Gastroesophageal sphincter (tissue), 4 donors: Measurements from ENCODE around the gene ALDH1A1. TPM values are rescaled to one million over a fixed set of nuclear protein-coding genes. Genes with fewer than 3 reads are reported as not detected.

Experiments
- ATAC-seq: fragments of 150-250 bp; one replicate; pipeline ENCODE4 v1.9.1; 2016; ENCODE audit warnings: mild to moderate bottlenecking, moderate library complexity
- H3K27ac ChIP-seq, 4 donors: fragments of 200-600 bp; sonication (generic) in 3 of 4; 1 replicate in 3 of 4; 2 replicates in 1 of 4; pipeline ENCODE4 v1.5.1; 2016 to 2019
- H3K27me3 ChIP-seq: fragments of 200-600 bp; sonication (generic); one replicate; pipeline ENCODE4 v1.5.1; 2019
- H3K36me3 ChIP-seq, 2 donors: fragments of 200-600 bp; sonication (generic); one replicate each; pipeline ENCODE4 v1.5.1; 2019; ENCODE audit warnings: control low read depth in 1 of 2
- H3K4me1 ChIP-seq, 3 donors: fragments of 200-600 bp; sonication (generic); 1 replicate in 2 of 3; 2 replicates in 1 of 3; pipeline ENCODE4 v1.5.1; 2016 to 2019; ENCODE audit warnings: control low read depth in 2 of 3
- H3K4me3 ChIP-seq, 2 donors: fragments of 200-600 bp; sonication (generic); one replicate each; pipeline ENCODE4 v1.5.1; 2019; ENCODE audit warnings: mild to moderate bottlenecking in 1 of 2, moderate library complexity in 1 of 2
- H3K9me3 ChIP-seq, 3 donors: fragments of 200-600 bp; sonication (generic); one replicate each; pipeline ENCODE4 v1.5.1; 2017 to 2019; ENCODE audit warnings: control low read depth in 2 of 3
- CTCF ChIP-seq, 4 experiments: fragments of 200-600 bp in 2 of 4; fragments of 450-650 bp in 2 of 4; sonication (generic) in 1 of 4; IDR thresholded peaks; one replicate each; pipeline ENCODE4 v1.5.1; 2017 to 2019; ENCODE audit warnings: antibody characterized with exemption in 4 of 4, mild to moderate bottlenecking in 2 of 4, moderate library complexity in 2 of 4
- EP300 ChIP-seq: sonication (generic); formaldehyde crosslinking; IDR thresholded peaks from one replicate; pipeline ENCODE4 v1.6.1; 2017; ENCODE audit warnings: antibody characterized with exemption, mild to moderate bottlenecking
- POLR2A ChIP-seq, 2 donors: fragments of 450-650 bp; IDR thresholded peaks; one replicate each; pipeline ENCODE4 v1.6.1; 2017; ENCODE audit warnings: antibody characterized with exemption in 2 of 2, mild to moderate bottlenecking in 2 of 2, moderate library complexity in 1 of 2
- POLR2AphosphoS5 ChIP-seq: sonication (generic); formaldehyde crosslinking; IDR thresholded peaks from one replicate; pipeline ENCODE4 v1.6.1; 2017; ENCODE audit warnings: antibody characterized with exemption
- WGBS, 2 donors: methylation state at CpG; one replicate each; pipeline ENCODE4 v1.1.5; 2018; ENCODE audit warnings: low coverage in 1 of 2; 5-methylcytosine and 5-hydroxymethylcytosine counted together
- total RNA-seq, 4 donors: library from RNA; depleted of rRNA; stranded (reverse); fragments of >200 nt; gene quantifications; one replicate each; pipeline ENCODE4 v1.1.0, GENCODE V29; 2016

ALDH1A1 gene
- total RNA-seq, 4 donors from 2014 or later, result 49.2 to 118 (median 83.9) TPM

GRCh38 chr9:72921888-72922654 lies 30.8 kb downstream of the ALDH1A1 start:
- WGBS, 2 donors, result 88 to 96% methylated on average over 4 to 5 of the region's 5 CpGs

GRCh38 chr9:72919246-72919945 lies 33.5 kb downstream of the ALDH1A1 start:
- H3K9me3 ChIP-seq, result no peaks in the 10 kb centered on the region
- no peaks in the 10 kb centered on the region for H3K27me3 ChIP-seq
- no peaks in the 10 kb centered on the region for H3K4me1 ChIP-seq
- H3K4me3 ChIP-seq, result no peak overlapping the region
- H3K27ac ChIP-seq, result no peak overlapping the region
- 92 to 96% methylated on average over 4 of the region's 4 CpGs for WGBS, 2 donors
- H3K36me3 ChIP-seq, result peaks cover 0 to 20% of the 10 kb centered on the region in 2 donors
- TF ChIP-seq POLR2AphosphoS5 (no peak), POLR2A (IDR thresholded peaks at IDR 0.05) (no peak), EP300 (no peak), CTCF (IDR thresholded peaks at IDR 0.05) (no peak)
- ATAC-seq, result no peak

More at GRCh38 chr9:72921888-72922654, 30.8 kb downstream of the ALDH1A1 start:
- no peak overlapping the region for H3K27ac ChIP-seq
- no peaks in the 10 kb centered on the region for H3K27me3 ChIP-seq
- peaks cover 0 to 9% (median 0%) of the 10 kb centered on the region in 3 donors for H3K4me1 ChIP-seq
- no peaks in the 10 kb centered on the region for H3K9me3 ChIP-seq
- TF ChIP-seq CTCF (IDR thresholded peaks at IDR 0.05), result no peak
- TF ChIP-seq POLR2AphosphoS5, result no peak
- TF ChIP-seq EP300, result no peak
- TF ChIP-seq POLR2A (IDR thresholded peaks at IDR 0.05), result no peak
- no peak overlapping the region for H3K4me3 ChIP-seq
- H3K36me3 ChIP-seq, result peaks cover 0 to 6% of the 10 kb centered on the region in 2 donors
- ATAC-seq, result no peak

GRCh38 chr9:72917892-72918509 lies 34.9 kb downstream of the ALDH1A1 start:
- TF ChIP-seq POLR2AphosphoS5 (no peak), POLR2A (IDR thresholded peaks at IDR 0.05) (no peak), CTCF (IDR thresholded peaks at IDR 0.05) (no peak), EP300 (no peak)
- Histone ChIP-seq H3K9me3 (no peaks in the 10 kb centered on the region), H3K36me3 (peaks cover 0 to 20% of the 10 kb centered on the region in 2 donors), H3K27ac (no peak overlapping the region), H3K4me3 (no peak overlapping the region), H3K27me3 (no peaks in the 10 kb centered on the region), H3K4me1 (no peaks in the 10 kb centered on the region)
- ATAC-seq, result no peak
- WGBS, 2 donors, result 14 to 63% methylated on average over 1 of the region's 1 CpG

GRCh38 chr9:72915659-72916058 lies 37.2 kb downstream of the ALDH1A1 start:
- Histone ChIP-seq H3K4me1 (no peaks in the 10 kb centered on the region), H3K27me3 (no peaks in the 10 kb centered on the region), H3K9me3 (no peaks in the 10 kb centered on the region), H3K36me3 (peaks cover 0 to 14% of the 10 kb centered on the region in 2 donors), H3K4me3 (no peak overlapping the region), H3K27ac (no peak overlapping the region)
- no peak for ATAC-seq
- TF ChIP-seq EP300, result no peak
- no peak for TF ChIP-seq POLR2AphosphoS5
- no peak for TF ChIP-seq CTCF (IDR thresholded peaks at IDR 0.05)
- TF ChIP-seq POLR2A (IDR thresholded peaks at IDR 0.05), result no peak
- WGBS, 2 donors, result 81 to 92% methylated on average over 2 to 5 of the region's 5 CpGs
